GM19328 (cell line): ENCODE results near the gene FRMD4A.

Experiments used
- ATAC-seq: cut with Tn5 transposase; IDR thresholded peaks from one replicate; pipeline ENCODE4 v1.9.1; 2021; ENCODE audit warnings: mild to moderate bottlenecking, moderate library complexity; ENCODE audit not compliant: unreplicated experiment

Gene FRMD4A

GRCh38 chr10:13644866-13645265, 685.9 kb downstream of the FRMD4A start:
- no peak for ATAC-seq

- ATAC-seq: no peak
Measured at GRCh38 chr10:13643016-13643415, 687.7 kb downstream of the FRMD4A start.

DNA sequence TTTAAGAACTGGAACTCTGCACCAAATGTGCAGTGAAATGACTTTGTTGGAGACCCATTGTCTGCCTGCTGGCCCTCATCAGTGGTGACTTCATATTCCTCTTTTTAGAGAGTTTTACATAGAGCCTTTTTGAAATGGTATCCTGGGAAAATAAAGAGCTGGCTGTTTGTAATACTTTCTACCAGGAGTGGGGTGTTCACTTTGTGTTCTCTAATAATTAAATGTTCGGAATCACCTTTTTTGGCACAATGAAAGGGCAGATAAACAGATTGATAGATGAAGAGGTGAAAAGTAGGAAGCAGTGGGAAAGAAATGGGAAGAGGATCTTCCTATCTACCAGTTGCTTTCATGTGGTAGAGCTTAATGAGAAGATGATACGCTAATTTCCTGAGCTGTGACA, 688.4 kb downstream of the FRMD4A start:
- no peak for ATAC-seq

DNA sequence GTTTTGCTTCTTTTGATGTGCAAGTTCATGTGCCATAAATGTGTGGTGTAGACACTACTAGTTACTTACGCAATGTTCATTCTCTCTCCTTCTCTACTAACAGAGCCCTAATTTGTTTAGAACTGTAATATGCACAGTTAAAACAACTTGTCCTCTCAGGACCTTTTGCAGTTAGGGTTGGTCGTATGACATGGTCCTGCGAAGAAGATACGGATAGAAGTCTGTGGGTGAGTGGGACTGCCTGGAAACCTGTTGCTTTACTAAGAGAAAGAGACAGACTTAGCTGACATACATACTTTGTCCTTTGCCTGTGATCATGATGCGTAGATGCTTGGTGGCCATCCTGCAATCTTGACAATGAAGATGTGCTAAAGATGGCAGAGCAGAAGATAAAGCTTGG, 692.8 kb downstream of the FRMD4A start:
- no peak for ATAC-seq

DNA sequence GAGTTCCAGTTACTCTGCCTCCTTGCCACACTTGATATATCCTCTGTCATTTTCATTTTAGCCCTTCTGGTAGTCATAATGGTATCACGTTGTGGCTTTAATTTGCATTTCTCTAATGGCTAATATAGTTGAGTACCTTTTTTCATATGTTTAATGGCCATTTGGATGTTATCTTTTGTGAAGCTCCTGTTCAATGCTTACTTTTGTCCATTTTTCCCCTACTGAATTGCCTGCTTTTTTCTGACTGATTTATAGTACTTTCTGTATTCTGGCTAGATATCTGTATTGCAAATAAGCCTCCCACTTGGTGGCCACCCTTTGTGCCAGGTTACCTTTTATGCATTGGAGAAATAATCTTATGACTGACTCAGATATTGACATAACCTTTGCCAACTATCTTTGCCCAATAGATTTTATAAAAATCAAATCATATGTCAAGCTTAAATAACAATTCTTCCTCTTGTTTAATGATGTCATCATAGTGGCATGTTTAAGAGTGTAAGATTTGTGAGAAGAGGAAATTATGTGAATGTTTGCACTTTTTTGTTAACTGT, 693.3 kb downstream of the FRMD4A start:
- ATAC-seq: no peak

GRCh38 chr10:13636776-13637175, 693.9 kb downstream of the FRMD4A start:
- no peak for ATAC-seq

- no peak for ATAC-seq
Measured at GRCh38 chr10:13634207-13634606, 696.5 kb downstream of the FRMD4A start.

DNA sequence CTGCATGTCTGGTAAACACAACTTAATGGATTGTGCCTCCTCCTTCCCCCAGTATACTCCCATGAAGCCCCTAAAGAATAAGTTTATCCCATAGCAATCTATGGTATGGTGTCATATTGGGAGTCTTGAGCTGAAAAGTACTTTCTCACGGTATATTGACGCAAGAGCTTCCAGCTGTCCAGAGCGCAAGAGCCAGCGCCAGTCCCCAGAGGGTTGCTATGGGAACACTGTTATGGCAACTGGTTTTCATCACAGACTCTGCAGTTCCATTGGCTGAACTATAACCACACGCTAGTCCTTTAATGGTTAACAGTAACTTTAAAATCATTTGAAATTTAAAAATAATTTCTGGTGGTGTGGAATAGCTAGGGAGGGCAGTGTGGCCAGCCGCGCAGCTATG, 697.0 kb downstream of the FRMD4A start:
- ATAC-seq: no peak

- no peak for ATAC-seq
Measured at GRCh38 chr10:13632884-13633440, 697.8 kb downstream of the FRMD4A start.

DNA sequence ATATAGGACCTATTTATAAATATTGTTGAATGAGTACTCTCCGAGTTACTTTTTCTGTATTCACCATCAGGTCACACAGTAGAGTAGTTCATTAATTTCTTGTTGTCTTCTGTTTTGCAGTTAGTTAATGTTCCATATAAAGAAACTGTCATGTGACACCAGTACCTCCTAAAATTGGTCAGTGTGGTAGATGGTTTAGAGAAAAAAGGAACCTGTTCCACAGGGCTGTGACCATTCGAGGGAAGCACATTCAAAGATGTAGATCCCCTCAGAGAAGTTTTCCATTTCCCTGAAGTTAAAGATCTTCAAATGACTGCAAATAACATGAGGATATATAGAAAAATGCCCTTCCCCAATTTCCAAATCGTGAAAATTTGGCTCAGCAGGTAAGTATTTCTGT, 698.3 kb downstream of the FRMD4A start:
- ATAC-seq: no peak

DNA sequence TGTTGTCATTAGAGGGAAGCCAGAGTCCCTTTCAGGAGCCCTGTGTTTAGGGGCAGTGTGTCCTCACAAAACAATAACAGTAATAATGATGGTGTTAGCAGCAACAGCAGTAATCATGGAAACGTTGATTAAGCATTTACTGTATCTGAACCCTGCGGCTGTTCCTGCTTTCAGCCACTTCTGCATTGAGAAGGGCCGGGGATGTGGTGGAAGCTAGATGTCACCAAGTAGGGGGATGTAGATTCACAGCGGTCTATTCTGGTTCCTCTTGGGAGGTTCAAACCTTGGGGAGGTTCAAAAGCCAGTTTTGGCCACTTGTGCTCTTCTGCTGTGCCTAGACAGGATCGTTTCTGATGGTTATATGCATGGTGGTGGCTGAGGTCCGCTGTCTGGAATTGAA, 699.1 kb downstream of the FRMD4A start:
- no peak for ATAC-seq

- no peak for ATAC-seq
Measured at GRCh38 chr10:13630231-13630630, 700.5 kb downstream of the FRMD4A start.

- ATAC-seq: no peak
Measured at GRCh38 chr10:13629116-13629515, 701.6 kb downstream of the FRMD4A start.

- no peak for ATAC-seq
Measured at GRCh38 chr10:13628661-13629060, 702.1 kb downstream of the FRMD4A start.

DNA sequence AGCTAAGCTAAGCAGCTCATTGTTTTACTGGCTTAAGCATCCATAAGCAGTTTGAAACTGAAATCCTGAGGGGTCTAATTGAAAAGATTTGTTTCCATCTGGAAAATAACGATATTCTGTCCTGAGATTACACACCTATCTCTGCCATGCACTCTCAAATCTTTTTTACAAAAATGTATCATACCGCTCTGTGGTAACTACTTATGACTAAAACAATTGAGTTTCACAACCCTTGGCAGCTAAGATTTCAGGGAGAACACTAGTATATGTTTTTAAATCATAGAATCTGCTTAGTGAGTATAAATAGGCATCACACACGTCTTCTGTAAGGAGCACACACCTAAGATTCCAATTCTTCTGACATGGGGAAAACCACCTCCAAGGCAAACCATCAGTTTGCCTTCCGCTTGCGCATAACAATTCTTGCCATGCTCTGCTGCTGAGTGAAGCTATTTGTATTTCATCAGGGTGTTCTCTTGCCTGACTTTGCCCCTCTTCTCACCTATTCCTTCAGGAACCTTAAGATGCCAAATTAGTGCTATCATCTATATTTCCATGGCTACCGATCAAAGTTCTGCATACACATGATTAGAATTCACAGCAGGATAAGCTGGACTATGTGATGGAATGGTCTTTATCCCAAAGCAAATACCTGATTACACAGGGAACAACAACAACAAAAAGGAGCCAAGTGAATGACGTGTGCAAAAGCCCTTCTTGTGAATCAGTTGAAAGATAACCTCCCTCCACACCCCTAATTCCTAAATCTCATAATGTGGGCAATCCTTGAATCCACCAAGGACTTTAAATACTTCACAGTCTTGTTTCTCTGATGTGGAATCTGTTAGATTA, 703.0 kb downstream of the FRMD4A start:
- no peak for ATAC-seq

DNA sequence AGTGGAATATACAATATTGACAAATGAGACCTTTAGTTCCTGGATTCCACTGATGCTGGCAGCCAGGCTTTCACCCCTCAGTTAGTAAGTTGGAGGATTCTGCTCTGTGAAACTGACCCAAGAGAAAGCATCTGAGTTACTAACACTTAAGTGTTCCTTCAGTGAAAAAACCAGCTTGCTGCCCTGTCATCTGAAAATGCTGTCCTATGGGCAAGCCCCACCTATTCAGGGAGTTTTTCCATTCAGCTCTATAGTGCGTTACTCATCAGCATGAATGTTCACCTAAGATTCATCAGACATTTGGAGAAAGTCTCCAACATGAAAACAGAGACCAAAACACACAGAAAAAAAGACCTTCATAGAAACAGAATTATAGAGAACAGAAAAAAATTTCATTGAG, 706.1 kb downstream of the FRMD4A start:
- no peak for ATAC-seq

DNA sequence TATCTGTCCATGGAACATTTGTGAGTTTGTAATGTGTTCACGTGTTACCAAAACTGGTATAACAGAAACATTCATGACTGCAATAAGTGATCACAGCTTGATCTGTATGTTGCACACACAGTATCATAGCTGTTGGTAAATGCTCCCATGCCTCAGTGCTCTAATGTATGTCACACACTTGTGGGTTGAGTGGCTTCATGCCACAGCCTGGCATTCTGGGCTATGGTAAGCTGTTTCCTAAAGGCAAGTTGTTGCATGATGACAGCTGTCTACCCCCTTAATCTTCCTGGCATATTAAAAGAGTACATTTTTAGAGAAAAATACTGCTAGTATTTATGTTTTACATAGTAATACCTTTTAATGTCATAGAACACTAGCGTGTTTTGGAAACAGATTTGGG, 708.8 kb downstream of the FRMD4A start:
- ATAC-seq: no peak

DNA sequence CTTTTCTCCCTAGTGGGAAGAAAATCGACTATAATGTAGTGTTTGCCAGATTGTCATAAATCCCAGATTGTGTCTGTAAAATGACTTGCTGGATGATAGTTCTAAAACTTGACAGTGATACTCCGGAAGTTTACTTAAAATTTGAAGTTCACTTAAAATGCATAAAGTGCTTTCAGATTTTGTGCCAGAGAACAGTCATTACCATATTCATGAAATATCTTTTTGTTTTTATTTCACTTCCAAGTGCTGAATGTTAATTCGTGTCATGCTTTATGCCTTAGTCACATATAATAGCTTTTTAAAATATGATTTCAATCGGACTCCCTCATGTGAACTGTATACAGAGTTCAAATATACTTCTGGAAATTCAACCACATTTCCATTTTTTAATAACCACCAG, 713.6 kb downstream of the FRMD4A start:
- no peak for ATAC-seq

- ATAC-seq: no peak
Measured at GRCh38 chr10:13615650-13616300, 714.9 kb downstream of the FRMD4A start.

GRCh38 chr10:13614530-13615332, 716.0 kb downstream of the FRMD4A start:
- ATAC-seq: no peak

- no peak for ATAC-seq
Measured at GRCh38 chr10:13613519-13613918, 717.2 kb downstream of the FRMD4A start.
